ENCODE results near the gene FAM13A. TPM values are rescaled to one million over a fixed set of nuclear protein-coding genes. Genes with fewer than 3 reads are reported as not detected.

The FAM13A gene
- total and polyA plus RNA-seq, 2 of the 13 experiments (the other 11 are each of a cell fraction or from before 2014, with no cell fraction given): 1.2 to 36.2 TPM

GRCh38 chr4:88841635-88842034 lies 215.3 kb downstream of the FAM13A start:
- H3K4me2 ChIP-seq (ENCODE audit: low read depth, low read length): no peak overlapping the region
- no peaks in the 10 kb centered on the region for H3K9me3 ChIP-seq (ENCODE audit: low read length)
- no peaks in the 10 kb centered on the region for H3K79me2 ChIP-seq (ENCODE audit: insufficient read depth, low read length)
- H3K9ac ChIP-seq (ENCODE audit: insufficient read depth, low read depth, low read length): no peak overlapping the region
- 91% methylated on average over 4 of the region's 4 CpGs for WGBS (ENCODE audit: low lambda C conversion rate)
- intact Hi-C loops (cut with micrococcal nuclease; ENCODE audit: unreplicated experiment): no loop called here
- H3K4me3 ChIP-seq (replicated peaks in 1 of 3; ENCODE audit: insufficient read depth in 1 of 3, low read depth in 2 of 3, low read length in 3 of 3): no peak overlapping the region
- H3K36me3 ChIP-seq (replicated peaks in 1 of 2; ENCODE audit: control insufficient read depth in 1 of 2, insufficient read depth in 2 of 2, low read length in 2 of 2): no peaks in the 10 kb centered on the region
- H4K20me1 ChIP-seq (ENCODE audit: insufficient read depth, low read length): no peaks in the 10 kb centered on the region
- H3K27ac ChIP-seq (ENCODE audit: extremely low read length, insufficient read depth, low read length): no peak overlapping the region
- ATAC-seq (no peak), DNase-seq (ENCODE audit: low spot score) (no peak), FAIRE-seq (no peak)
- TF ChIP-seq PCBP2 (optimal IDR thresholded peaks at IDR 0.05; ENCODE audit: low read depth, low read length, poor library complexity, severe bottlenecking): no peak
- TF ChIP-seq RFX1 (IDR thresholded peaks at IDR 0.05): no peak
- TF ChIP-seq RXRA (CRISPR knock-in tag; IDR thresholded peaks at IDR 0.05): no peak
- no peak for TF ChIP-seq JARID2 (CRISPR knock-in tag; IDR thresholded peaks at IDR 0.05; ENCODE audit: insufficient replicate concordance)
- no peak for TF ChIP-seq ZFYVE20 (CRISPR knock-in tag; IDR thresholded peaks at IDR 0.05; ENCODE audit: borderline replicate concordance, low read depth)
- no peak for TF ChIP-seq NCOA2 (CRISPR knock-in tag; IDR thresholded peaks at IDR 0.05)
- no peak for TF ChIP-seq EHMT2 (IDR thresholded peaks at IDR 0.05; ENCODE audit: borderline replicate concordance, low read depth, low read length)
- TF ChIP-seq REXO4 (CRISPR knock-in tag; IDR thresholded peaks at IDR 0.05; ENCODE audit: borderline replicate concordance): no peak
- no peak for TF ChIP-seq MAX (IDR thresholded peaks at IDR 0.05)
- TF ChIP-seq ZNF713 (CRISPR knock-in tag; IDR thresholded peaks at IDR 0.05): no peak
- TF ChIP-seq SMAD3 (CRISPR knock-in tag; IDR thresholded peaks at IDR 0.05): no peak
- no peak for TF ChIP-seq BRD4 (CRISPR knock-in tag; IDR thresholded peaks at IDR 0.05)
- TF ChIP-seq KAT8 (CRISPR knock-in tag; IDR thresholded peaks at IDR 0.05): no peak
- CTCF ChIA-PET (ENCODE audit: low intra/inter-chr PET ratio, low total read pairs): no interaction called here
- in situ Hi-C loops (cut with HindIII; ENCODE audit: extremely low pct_ligation_motif_present, low pct_unique_long_range_greater_than_20kb): no loop called here
- POLR2A ChIA-PET: no interaction called here
- no peaks in the 10 kb centered on the region for H3K27me3 ChIP-seq (ENCODE audit: control insufficient read depth in 1 of 2, insufficient read depth in 2 of 2, low read length in 2 of 2)
- BruUV-seq (replicated peaks): no TSS peak
- H3K4me1 ChIP-seq (ENCODE audit: insufficient read depth, low read length): peaks cover 21% of the 10 kb centered on the region
- H2AFZ ChIP-seq (ENCODE audit: low read length): no peak overlapping the region
